HG03280 (cell line): ENCODE measurements around the gene C16orf86.
A peak's percentile ranks its signal among the peaks of the same experiment; 100 is the strongest.

Experiments
- ATAC-seq: cut with Tn5 transposase; IDR thresholded peaks from one replicate; pipeline ENCODE4 v1.9.1; 2021; ENCODE audit warnings: mild to moderate bottlenecking, moderate library complexity; ENCODE audit not compliant: unreplicated experiment

Gene C16orf86

GRCh38 chr16:67653128-67653788 is 13.4 kb upstream of the C16orf86 start:
- no peak for ATAC-seq

- ATAC-seq, result no peak
Observed at GRCh38 chr16:67653789-67654402, 12.7 kb upstream of the C16orf86 start.

- no peak for ATAC-seq
Observed at GRCh38 chr16:67654403-67654911, 12.2 kb upstream of the C16orf86 start.

- ATAC-seq, result no peak
Observed at GRCh38 chr16:67655363-67655762, 11.3 kb upstream of the C16orf86 start.

- ATAC-seq, result no peak
Observed at GRCh38 chr16:67656344-67657016, 10.1 kb upstream of the C16orf86 start.

- no peak for ATAC-seq
Observed at GRCh38 chr16:67657017-67657608, 9.5 kb upstream of the C16orf86 start.

GRCh38 chr16:67657751-67658518 is 8.7 kb upstream of the C16orf86 start:
- no peak for ATAC-seq

GRCh38 chr16:67658849-67659674 is 7.6 kb upstream of the C16orf86 start:
- no peak for ATAC-seq

GRCh38 chr16:67659675-67660563 is 6.7 kb upstream of the C16orf86 start, which contains the start of gene ACD:
TSS of gene ACD (minus strand) at chr16:67660260. CDS start at chr16:67660220, 40 bp downstream.
- ATAC-seq, result peak; percentile 65

GRCh38 chr16:67660564-67661028 is 6.0 kb upstream of the C16orf86 start, which contains the start of gene PARD6A:
TSS of gene PARD6A (plus strand) at chr16:67660960. CDS start at chr16:67661039, 79 bp downstream.
- peak; percentile 77 for ATAC-seq

GRCh38 chr16:67661101-67661761 is 5.4 kb upstream of the C16orf86 start:
- ATAC-seq, result no peak

- ATAC-seq, result no peak
Observed at GRCh38 chr16:67661886-67662652, 4.5 kb upstream of the C16orf86 start.

GRCh38 chr16:67662653-67663010 is 4.0 kb upstream of the C16orf86 start:
- no peak for ATAC-seq

- ATAC-seq, result no peak
Observed at GRCh38 chr16:67663151-67663876, 3.3 kb upstream of the C16orf86 start.

GRCh38 chr16:67663877-67664222 is 2.8 kb upstream of the C16orf86 start:
- no peak for ATAC-seq

- no peak for ATAC-seq
Observed at GRCh38 chr16:67664258-67664657, 2.4 kb upstream of the C16orf86 start.

GRCh38 chr16:67664871-67665270 is 1.7 kb upstream of the C16orf86 start:
- no peak for ATAC-seq
